CD4-positive, alpha-beta T cell treated with Interleukin-1 beta for 1 hour (primary cell): ENCODE measurements around the gene FDXR.
"Not testable (repeated sequence)": the region's sequence is repeated elsewhere in the genome, so short reads cannot be mapped to it uniquely, and the experiment has no call there.

Experiments used
- DNase-seq, 2 donors: peaks; one replicate each; pipeline ENCODE4 v3.0.0-alpha.2; 2020 to 2022

Gene FDXR

GRCh38 chr17:74872313-74873036, at the start of gene FDXR:
TSS of gene FDXR (minus strand) at chr17:74872994. CDS start at chr17:74872944, 50 bp downstream.
- DNase-seq, result no peak

- no peak for DNase-seq
Observed at GRCh38 chr17:74922172-74922571, 49.4 kb upstream of the FDXR start.

- DNase-seq, result no peak
Observed at GRCh38 chr17:74921769-74922168, 49.0 kb upstream of the FDXR start.

GRCh38 chr17:74921026-74921681, 48.4 kb upstream of the FDXR start:
- no peak for DNase-seq

- DNase-seq, result no peak
Observed at GRCh38 chr17:74920642-74921025, 47.8 kb upstream of the FDXR start.

GRCh38 chr17:74920306-74920620, 47.5 kb upstream of the FDXR start:
- DNase-seq, result no peak

GRCh38 chr17:74919440-74920305, 46.9 kb upstream of the FDXR start:
- DNase-seq, result no peak

- DNase-seq, result no peak
Observed at GRCh38 chr17:74918906-74919305, 46.1 kb upstream of the FDXR start.

GRCh38 chr17:74917430-74917829, 44.6 kb upstream of the FDXR start:
- peak in 1 of 2 donors; percentile 18 for DNase-seq

- DNase-seq, result no peak
Observed at GRCh38 chr17:74916851-74917199, 44.0 kb upstream of the FDXR start.

GRCh38 chr17:74916136-74916850, 43.5 kb upstream of the FDXR start:
- no peak for DNase-seq

GRCh38 chr17:74911423-74911822, 38.6 kb upstream of the FDXR start:
- not testable (repeated sequence) for DNase-seq

GRCh38 chr17:74909097-74909496, 36.3 kb upstream of the FDXR start:
- DNase-seq, result not testable (repeated sequence)

- no peak for DNase-seq
Observed at GRCh38 chr17:74907012-74907411, 34.2 kb upstream of the FDXR start.

- not testable (repeated sequence) for DNase-seq
Observed at GRCh38 chr17:74906214-74906793, 33.5 kb upstream of the FDXR start.

- no peak for DNase-seq
Observed at GRCh38 chr17:74904687-74905409, 32.1 kb upstream of the FDXR start.

- no peak for DNase-seq
Observed at GRCh38 chr17:74903671-74904070, 30.9 kb upstream of the FDXR start.

GRCh38 chr17:74903034-74903433, 30.2 kb upstream of the FDXR start:
- DNase-seq, result no peak

GRCh38 chr17:74901353-74902135, 28.8 kb upstream of the FDXR start:
- DNase-seq, result no peak

GRCh38 chr17:74900208-74900607, 27.4 kb upstream of the FDXR start:
- DNase-seq, result no peak

- DNase-seq, result no peak
Observed at GRCh38 chr17:74898376-74898946, 25.7 kb upstream of the FDXR start.
